Stimulated activated CD4-positive, alpha-beta T cell treated with anti-CD3 and anti-CD28 coated beads, Interleukin-12 subunit alpha, Interleukin-12 subunit beta, amount 100 ng/mL, for 48 hours (primary cell): ENCODE data around the gene SHMT1.

Source experiments
- DNase-seq, 3 donors: peaks; one replicate each; pipeline ENCODE4 v3.0.0-alpha.2; 2020; ENCODE audit warnings: low read depth in 2 of 3, low spot score in 1 of 3

Gene SHMT1

DNA sequence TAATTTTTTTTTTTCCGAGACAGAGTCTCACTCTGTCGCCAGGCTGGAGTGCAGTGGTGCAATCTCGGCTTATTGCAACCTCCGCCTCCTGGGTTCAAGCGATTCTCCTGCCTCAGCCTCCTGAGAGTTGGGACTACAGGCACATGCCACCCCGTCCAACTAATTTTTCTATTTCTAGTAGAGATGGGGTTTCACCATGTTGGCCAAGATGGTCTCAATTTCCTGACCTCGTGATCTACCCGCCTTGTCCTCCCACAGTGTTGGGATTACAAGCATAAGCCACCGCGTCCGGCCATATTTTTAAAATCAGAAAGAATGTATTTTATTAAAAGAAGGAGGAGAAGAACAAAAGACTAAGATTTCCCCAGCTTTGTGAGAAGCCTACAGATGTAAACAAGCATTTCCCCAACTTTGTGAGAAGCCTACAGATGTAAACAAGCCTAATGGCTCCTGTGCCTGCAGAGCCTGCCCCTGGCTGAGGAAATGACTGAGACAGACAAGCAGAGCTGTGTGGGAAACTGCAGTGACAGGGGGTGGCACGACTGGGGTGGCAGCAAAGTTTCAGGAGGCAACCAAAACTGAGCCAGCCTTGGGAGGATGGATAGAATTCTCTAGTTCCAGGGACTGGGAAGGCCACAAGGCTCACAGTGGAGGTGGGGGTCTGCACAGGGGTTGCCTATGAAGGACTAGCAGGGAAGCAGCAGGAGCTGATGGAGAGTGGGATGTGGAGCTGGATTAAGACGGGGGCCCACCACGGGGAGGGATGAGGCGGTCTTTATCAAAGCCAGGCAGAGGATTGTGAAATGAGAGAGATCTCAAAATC, 71.4 kb downstream of the SHMT1 start:
- DNase-seq, result no peak

- no peak for DNase-seq
Observed at GRCh38 chr17:18285296-18285695, 78.1 kb downstream of the SHMT1 start.

GRCh38 chr17:18281788-18282187, 81.6 kb downstream of the SHMT1 start:
- DNase-seq, result no peak

- no peak for DNase-seq
Observed at GRCh38 chr17:18280766-18281371, 82.5 kb downstream of the SHMT1 start.

GRCh38 chr17:18280249-18280648, 83.1 kb downstream of the SHMT1 start:
- DNase-seq, result no peak

DNA sequence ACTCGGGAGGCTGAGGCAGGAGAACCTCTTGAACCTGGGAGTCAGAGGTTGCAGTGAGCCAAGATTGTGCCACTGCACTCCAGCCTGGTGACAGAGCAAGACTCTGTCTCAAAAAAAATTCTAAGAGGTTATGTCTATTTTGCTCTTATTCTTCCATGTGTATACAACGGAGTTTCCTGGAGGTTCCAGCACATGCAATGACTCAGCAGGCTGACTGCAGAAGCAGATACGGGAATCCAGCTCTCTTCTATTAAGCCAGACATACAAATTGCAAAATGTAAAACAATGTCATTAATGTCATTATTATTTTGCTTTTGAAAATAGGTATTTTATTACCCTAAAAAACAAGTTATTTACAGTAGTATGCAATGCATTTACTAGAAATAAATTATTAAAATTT, 84.5 kb downstream of the SHMT1 start:
- DNase-seq, result no peak
